OCI-LY3 (cell line): ENCODE results near the gene SEC11A.

Source experiments
- H2AFZ ChIP-seq: fragments of 200-600, 300-600 bp; shearing (Covaris generic); 2 replicates; pipeline ENCODE4 v1.6.0; 2014; ENCODE audit warnings: antibody characterized with exemption, low read depth, low read length
- H3K27ac ChIP-seq: fragments of 200-600, 300-600 bp; sonication (generic); 2 replicates; pipeline ENCODE4 v1.5.1; 2014; ENCODE audit warnings: mild to moderate bottlenecking, low read length, moderate library complexity, mixed read lengths
- H3K27me3 ChIP-seq: fragments of 200-600, 300-600 bp; sonication (generic); 2 replicates; pipeline ENCODE4 v1.6.1; 2014; ENCODE audit warnings: low read depth, low read length, mixed read lengths
- H3K36me3 ChIP-seq: fragments of 200-600, 300-600 bp; sonication (generic); replicated peaks from 2 replicates; pipeline ENCODE3; 2014; ENCODE audit warnings: low read depth, low read length, mixed read lengths
- H3K4me1 ChIP-seq: fragments of 300-600, 200-600 bp; sonication (generic); 2 replicates; pipeline ENCODE4 v1.6.1; 2014; ENCODE audit warnings: low read length, mixed read lengths
- H3K4me2 ChIP-seq: fragments of 200-600, 300-600 bp; sonication (generic); 2 replicates; pipeline ENCODE4 v1.6.1; 2014; ENCODE audit warnings: low read length, mixed read lengths
- H3K4me3 ChIP-seq: fragments of 300-600, 200-600 bp; sonication (generic); 2 replicates; pipeline ENCODE4 v1.5.1; 2014; ENCODE audit warnings: antibody characterized with exemption, mild to moderate bottlenecking, low read length, moderate library complexity
- H3K79me2 ChIP-seq: fragments of 300-600, 200-600 bp; shearing (Covaris generic); 2 replicates; pipeline ENCODE4 v1.6.1; 2014; ENCODE audit warnings: mild to moderate bottlenecking, low read length, mixed read lengths
- H3K9ac ChIP-seq: fragments of 300-600, 200-600 bp; shearing (Covaris generic); 2 replicates; pipeline ENCODE4 v1.6.0; 2014; ENCODE audit warnings: mild to moderate bottlenecking, low read length, moderate library complexity
- H3K9me3 ChIP-seq: fragments of 200-600, 300-600 bp; shearing (Covaris generic); 2 replicates; pipeline ENCODE4 v1.6.1; 2014; ENCODE audit warnings: low read length, mixed read lengths; ENCODE audit not compliant: insufficient read depth
- H4K20me1 ChIP-seq: fragments of 200-600, 300-600 bp; sonication (generic); 2 replicates; pipeline ENCODE4 v1.6.1; 2016; ENCODE audit warnings: low read length, mixed read lengths; ENCODE audit not compliant: insufficient read depth
- EZH2phosphoT487 ChIP-seq: fragments of 200-600 bp; shearing (Covaris generic); IDR thresholded peaks from 2 replicates; pipeline ENCODE4 v1.6.1; 2018; ENCODE audit warnings: antibody characterized with exemption, mixed run types, low read depth
- TF ChIP-seq, protein P1 (sequence below): fragments of 200-600, 300-600 bp; sonication (generic); IDR thresholded peaks from 2 replicates; pipeline ENCODE4 v1.5.1; 2014; ENCODE audit warnings: antibody characterized with exemption, low read length, low read depth

SEC11A gene

DNA sequence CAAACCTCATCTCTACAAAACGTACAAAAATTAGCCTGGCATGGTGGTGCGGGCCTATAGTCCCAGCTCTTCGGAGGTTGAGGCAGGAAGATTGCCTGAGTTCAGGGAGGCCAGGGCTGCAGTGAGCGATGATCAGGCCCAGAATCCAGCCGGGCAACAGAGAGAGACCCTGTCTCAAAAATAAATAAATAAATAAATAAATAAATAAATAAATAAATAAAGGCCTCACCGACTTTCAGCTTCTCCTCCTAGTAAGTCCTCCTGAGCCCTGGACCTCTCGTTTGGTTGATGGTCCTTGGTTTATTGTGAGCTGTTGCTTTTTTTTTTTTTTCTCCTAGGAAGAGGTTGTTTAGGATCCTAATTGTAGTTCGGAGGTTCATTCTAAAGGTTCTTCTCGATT is 86.9 kb downstream of the SEC11A start:
- H3K9ac ChIP-seq: no peak overlapping the region
- TF ChIP-seq EZH2phosphoT487: no peak
- TF ChIP-seq, protein P1, sequence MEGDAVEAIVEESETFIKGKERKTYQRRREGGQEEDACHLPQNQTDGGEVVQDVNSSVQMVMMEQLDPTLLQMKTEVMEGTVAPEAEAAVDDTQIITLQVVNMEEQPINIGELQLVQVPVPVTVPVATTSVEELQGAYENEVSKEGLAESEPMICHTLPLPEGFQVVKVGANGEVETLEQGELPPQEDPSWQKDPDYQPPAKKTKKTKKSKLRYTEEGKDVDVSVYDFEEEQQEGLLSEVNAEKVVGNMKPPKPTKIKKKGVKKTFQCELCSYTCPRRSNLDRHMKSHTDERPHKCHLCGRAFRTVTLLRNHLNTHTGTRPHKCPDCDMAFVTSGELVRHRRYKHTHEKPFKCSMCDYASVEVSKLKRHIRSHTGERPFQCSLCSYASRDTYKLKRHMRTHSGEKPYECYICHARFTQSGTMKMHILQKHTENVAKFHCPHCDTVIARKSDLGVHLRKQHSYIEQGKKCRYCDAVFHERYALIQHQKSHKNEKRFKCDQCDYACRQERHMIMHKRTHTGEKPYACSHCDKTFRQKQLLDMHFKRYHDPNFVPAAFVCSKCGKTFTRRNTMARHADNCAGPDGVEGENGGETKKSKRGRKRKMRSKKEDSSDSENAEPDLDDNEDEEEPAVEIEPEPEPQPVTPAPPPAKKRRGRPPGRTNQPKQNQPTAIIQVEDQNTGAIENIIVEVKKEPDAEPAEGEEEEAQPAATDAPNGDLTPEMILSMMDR: no peak
- no peak overlapping the region for H3K27ac ChIP-seq
- no peaks in the 10 kb centered on the region for H3K9me3 ChIP-seq
- peaks cover 10% of the 10 kb centered on the region for H3K79me2 ChIP-seq
- H3K4me2 ChIP-seq: no peak overlapping the region
- no peak overlapping the region for H3K4me3 ChIP-seq
- no peak overlapping the region for H2AFZ ChIP-seq
- no peaks in the 10 kb centered on the region for H3K27me3 ChIP-seq
- H3K4me1 ChIP-seq: peaks cover 29% of the 10 kb centered on the region
- H3K36me3 ChIP-seq: peaks cover 9% of the 10 kb centered on the region
- H4K20me1 ChIP-seq: 0 out of 2 replicates have a peak, but pooled peaks cover under 1% of the 10 kb centered on the region

DNA sequence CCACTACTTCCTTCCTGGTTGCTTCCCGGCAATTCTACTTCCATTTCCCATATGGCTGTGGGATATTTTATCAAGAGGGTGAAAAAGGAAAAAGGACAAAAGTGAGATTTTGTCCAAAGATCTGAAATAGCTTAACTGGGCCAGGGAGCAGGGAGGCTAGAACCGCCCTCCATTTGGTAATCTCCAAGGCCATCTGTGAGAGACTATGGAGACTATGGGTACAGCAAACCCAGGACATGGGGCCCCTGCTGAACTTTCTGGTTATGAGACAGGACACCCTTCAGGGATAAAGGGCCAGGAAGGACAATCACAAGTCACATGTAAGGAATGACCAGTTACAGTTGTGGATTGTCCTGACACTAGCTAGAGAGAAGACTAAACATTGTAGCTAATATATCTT is 90.8 kb downstream of the SEC11A start:
- peaks cover 42% of the 10 kb centered on the region for H3K36me3 ChIP-seq

DNA sequence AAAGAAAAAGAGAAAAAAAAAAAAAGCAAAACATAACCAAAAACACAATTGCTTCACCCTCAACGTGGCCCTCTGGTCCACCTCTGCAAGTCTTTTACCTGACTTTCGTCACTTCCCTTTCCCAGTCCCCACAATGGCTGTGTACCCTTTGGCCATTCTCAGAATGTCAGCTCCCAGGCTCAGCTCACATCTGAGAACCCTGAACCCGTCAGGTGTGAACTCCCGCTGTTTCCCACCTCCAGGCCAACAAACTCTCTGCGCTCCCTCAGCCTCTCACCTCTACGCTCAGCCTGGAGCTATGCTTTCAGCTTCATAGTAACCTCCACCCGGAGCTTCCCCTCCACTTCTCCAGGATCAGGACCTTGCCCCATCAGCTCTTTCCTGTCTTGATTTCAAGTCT is 91.6 kb downstream of the SEC11A start:
- H2AFZ ChIP-seq: no peak overlapping the region
- peaks cover 2% of the 10 kb centered on the region for H3K4me1 ChIP-seq
- H3K27me3 ChIP-seq: no peaks in the 10 kb centered on the region
- no peak overlapping the region for H3K9ac ChIP-seq
- no peaks in the 10 kb centered on the region for H4K20me1 ChIP-seq
- no peak overlapping the region for H3K4me2 ChIP-seq
- peaks cover 49% of the 10 kb centered on the region for H3K36me3 ChIP-seq
- peaks cover 25% of the 10 kb centered on the region for H3K9me3 ChIP-seq
- no peak for TF ChIP-seq EZH2phosphoT487
- no peak overlapping the region for H3K4me3 ChIP-seq
- H3K79me2 ChIP-seq: peaks cover 28% of the 10 kb centered on the region
- no peak overlapping the region for H3K27ac ChIP-seq

More for the DNA sequence above, 90.8 kb downstream of the SEC11A start:
- Histone ChIP-seq H3K9me3 (peaks cover 25% of the 10 kb centered on the region), H3K27me3 (no peaks in the 10 kb centered on the region), H3K4me3 (no peak overlapping the region), H3K27ac (no peak overlapping the region), H3K79me2 (peaks cover 24% of the 10 kb centered on the region), H3K9ac (no peak overlapping the region), H3K4me1 (peaks cover 10% of the 10 kb centered on the region), H2AFZ (no peak overlapping the region), H4K20me1 (no peaks in the 10 kb centered on the region), H3K4me2 (no peak overlapping the region)
- no peak for TF ChIP-seq EZH2phosphoT487
- TF ChIP-seq, protein P1: no peak

DNA sequence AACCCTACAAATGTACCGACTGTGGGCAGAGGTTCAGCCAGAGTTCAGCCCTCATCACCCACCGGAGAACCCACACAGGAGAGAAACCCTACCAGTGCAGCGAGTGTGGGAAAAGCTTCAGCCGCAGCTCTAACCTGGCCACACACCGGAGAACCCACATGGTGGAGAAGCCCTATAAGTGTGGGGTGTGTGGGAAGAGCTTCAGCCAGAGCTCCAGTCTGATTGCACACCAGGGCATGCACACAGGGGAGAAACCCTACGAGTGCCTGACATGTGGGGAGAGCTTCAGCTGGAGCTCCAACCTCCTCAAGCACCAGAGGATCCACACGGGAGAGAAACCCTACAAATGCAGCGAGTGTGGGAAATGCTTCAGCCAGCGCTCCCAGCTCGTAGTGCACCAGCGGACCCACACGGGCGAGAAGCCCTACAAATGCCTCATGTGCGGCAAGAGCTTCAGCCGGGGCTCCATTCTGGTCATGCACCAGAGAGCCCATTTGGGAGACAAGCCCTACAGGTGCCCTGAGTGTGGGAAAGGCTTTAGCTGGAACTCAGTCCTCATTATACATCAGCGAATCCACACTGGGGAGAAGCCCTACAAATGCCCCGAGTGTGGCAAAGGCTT is 94.5 kb downstream of the SEC11A start:
- H3K9me3 ChIP-seq: peaks cover 25% of the 10 kb centered on the region
- H3K4me1 ChIP-seq: no peaks in the 10 kb centered on the region
- H3K4me3 ChIP-seq: no peak overlapping the region
- H3K4me2 ChIP-seq: no peak overlapping the region
- peaks cover 67% of the 10 kb centered on the region for H3K36me3 ChIP-seq
- H2AFZ ChIP-seq: no peak overlapping the region
- TF ChIP-seq, protein P1: no peak
- no peak for TF ChIP-seq EZH2phosphoT487
- no peak overlapping the region for H3K9ac ChIP-seq
- H4K20me1 ChIP-seq: no peaks in the 10 kb centered on the region; the same call in 1 of the 2 replicates
- no peak overlapping the region for H3K27ac ChIP-seq
- no peaks in the 10 kb centered on the region for H3K27me3 ChIP-seq
- H3K79me2 ChIP-seq: peaks cover 51% of the 10 kb centered on the region
